GM13976 (cell line): ENCODE measurements around the gene ERCC2.
"Not testable (repeated sequence)": the region's sequence is repeated elsewhere in the genome, so short reads cannot be mapped to it uniquely, and the experiment has no call there.

ENCODE experiments used
- DNase-seq: peaks from one replicate; pipeline ENCODE4 v3.0.0; 2012; ENCODE audit warnings: low spot score
- CTCF ChIP-seq: IDR thresholded peaks from 2 replicates; pipeline ENCODE4 v1.5.1; 2012; ENCODE audit warnings: borderline replicate concordance, mild to moderate bottlenecking; ENCODE audit not compliant: insufficient read depth; ENCODE audit errors: extremely low read depth, missing control alignments, control extremely low read depth
- in situ Hi-C: fragments of 300-500 bp; cut with MboI; formaldehyde crosslinking; loops from one replicate; pipeline ENCODE4 v1.12.0; 2022; ENCODE audit warnings: low sequenced_read_pairs, mixed read lengths, inconsistent platforms; ENCODE audit not compliant: unreplicated experiment

ERCC2 gene

GRCh38 chr19:45413497-45413896 lies 43.1 kb upstream of the ERCC2 start:
- in situ Hi-C loops = no loop called here
- TF ChIP-seq CTCF = no peak
- peak; percentile 3 for DNase-seq

- in situ Hi-C loops, DNase-seq: not testable (repeated sequence)
Measured at GRCh38 chr19:45410330-45410729, 40.0 kb upstream of the ERCC2 start.

- peak; percentile 11 for DNase-seq
- in situ Hi-C loops = no loop called here
- TF ChIP-seq CTCF = no peak
Measured at GRCh38 chr19:45409557-45409920, 39.2 kb upstream of the ERCC2 start.

- no peak for TF ChIP-seq CTCF
- in situ Hi-C loops = no loop called here
Measured at GRCh38 chr19:45408830-45409556, 38.6 kb upstream of the ERCC2 start.

GRCh38 chr19:45408121-45408520 lies 37.7 kb upstream of the ERCC2 start:
- in situ Hi-C loops = no loop called here
- DNase-seq = peak; percentile 4
- TF ChIP-seq CTCF = no peak

More at GRCh38 chr19:45408830-45409556, 38.6 kb upstream of the ERCC2 start:
- DNase-seq = peak; percentile 6

- in situ Hi-C loops = not testable (repeated sequence)
- peak; percentile 11 for DNase-seq
Measured at GRCh38 chr19:45407585-45407984, 37.2 kb upstream of the ERCC2 start.

GRCh38 chr19:45407091-45407375 lies 36.7 kb upstream of the ERCC2 start:
- in situ Hi-C loops = no loop called here
- no peak for DNase-seq
- TF ChIP-seq CTCF = no peak
